GM04503 (cell line): ENCODE data around the gene SLC16A9.
"Not testable (repeated sequence)": the region's sequence is repeated elsewhere in the genome, so short reads cannot be mapped to it uniquely, and the experiment has no call there.

Experiments
- DNase-seq: peaks from one replicate; pipeline ENCODE4 v3.0.0-alpha.2; 2012; ENCODE audit warnings: low read depth

Gene SLC16A9, protein sequence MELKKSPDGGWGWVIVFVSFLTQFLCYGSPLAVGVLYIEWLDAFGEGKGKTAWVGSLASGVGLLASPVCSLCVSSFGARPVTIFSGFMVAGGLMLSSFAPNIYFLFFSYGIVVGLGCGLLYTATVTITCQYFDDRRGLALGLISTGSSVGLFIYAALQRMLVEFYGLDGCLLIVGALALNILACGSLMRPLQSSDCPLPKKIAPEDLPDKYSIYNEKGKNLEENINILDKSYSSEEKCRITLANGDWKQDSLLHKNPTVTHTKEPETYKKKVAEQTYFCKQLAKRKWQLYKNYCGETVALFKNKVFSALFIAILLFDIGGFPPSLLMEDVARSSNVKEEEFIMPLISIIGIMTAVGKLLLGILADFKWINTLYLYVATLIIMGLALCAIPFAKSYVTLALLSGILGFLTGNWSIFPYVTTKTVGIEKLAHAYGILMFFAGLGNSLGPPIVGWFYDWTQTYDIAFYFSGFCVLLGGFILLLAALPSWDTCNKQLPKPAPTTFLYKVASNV

DNA sequence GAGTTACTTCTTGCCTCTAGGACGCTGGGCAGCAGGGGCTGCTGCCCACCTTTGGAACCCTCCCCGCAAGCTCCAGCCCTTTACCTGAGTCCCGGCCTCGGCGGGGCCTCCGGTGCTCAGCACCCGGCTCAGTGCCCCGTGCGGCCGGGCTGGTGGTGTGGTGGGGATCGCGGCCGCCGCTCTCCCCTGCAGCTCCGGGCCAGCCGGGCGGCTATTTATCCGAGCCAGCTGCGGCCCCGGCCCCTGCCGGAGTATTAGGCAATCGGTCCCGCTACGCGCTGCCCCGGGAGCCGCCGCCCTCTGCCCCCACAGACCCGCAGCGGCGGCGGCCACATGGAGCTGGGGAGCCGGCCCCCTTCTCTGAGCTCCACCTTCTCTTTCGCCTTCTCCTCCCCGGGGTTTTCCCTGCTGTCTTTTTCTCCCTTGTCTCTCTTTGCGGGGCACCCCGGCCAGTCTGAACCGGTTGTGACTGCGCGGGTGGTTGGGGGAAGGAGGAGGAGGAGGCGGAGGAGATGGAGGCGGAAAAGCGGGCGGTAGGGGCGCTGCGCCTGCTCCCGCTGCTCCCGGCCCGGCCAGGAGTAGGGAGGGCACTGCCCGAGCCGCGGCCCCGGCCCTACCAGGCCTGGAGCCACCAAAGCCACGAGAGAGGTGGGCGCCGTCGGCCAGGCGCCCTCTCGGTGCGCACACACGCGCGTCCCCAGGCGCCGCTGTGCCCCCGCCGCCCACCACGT, at the start of gene SLC16A9:
SLC16A9 (minus strand) TSS at position 456 of the 731 bp plus-strand sequence. CDS start 25,559 bp downstream, outside the sequence.
- DNase-seq = no peak

- no peak for DNase-seq
These were observed 48.3 kb upstream of the SLC16A9 start for GRCh38 chr10:59757966-59758365.

GRCh38 chr10:59754951-59755350, 45.3 kb upstream of the SLC16A9 start:
- no peak for DNase-seq

GRCh38 chr10:59753267-59753666, 43.6 kb upstream of the SLC16A9 start, which contains the start of gene MRLN:
TSS of gene MRLN (minus strand) at chr10:59753455.
- no peak for DNase-seq

DNA sequence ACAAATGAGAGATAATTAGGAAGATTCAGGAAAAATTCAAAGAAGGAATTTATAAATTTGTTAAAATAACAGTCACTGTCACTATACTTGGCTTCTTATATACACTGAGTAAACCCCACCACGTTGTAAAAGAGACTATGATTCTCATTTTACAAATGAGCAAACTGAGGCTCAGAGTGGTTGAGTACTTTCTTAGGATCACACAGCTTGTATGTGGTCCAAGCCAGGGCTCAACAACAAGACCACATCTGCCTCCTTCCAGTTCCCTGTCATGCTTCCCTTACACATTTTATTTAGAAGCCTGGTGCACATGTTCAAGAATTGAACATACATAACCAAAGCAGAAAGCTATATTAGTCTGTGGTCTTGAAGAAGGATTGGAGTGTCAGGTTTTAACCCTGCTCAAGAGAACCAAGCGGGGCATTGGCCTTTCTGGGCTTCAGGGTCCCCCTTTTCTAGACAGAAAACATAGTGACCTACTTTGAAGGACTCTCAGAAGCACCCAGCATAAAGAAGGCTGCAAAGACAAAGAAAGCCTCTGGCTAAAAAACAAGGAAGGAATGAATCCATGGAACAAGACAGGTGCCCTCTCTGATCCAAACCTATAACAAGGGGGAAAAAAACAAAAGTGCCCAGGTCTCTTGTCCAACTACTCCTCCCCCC, 42.8 kb upstream of the SLC16A9 start:
- DNase-seq = no peak

DNA sequence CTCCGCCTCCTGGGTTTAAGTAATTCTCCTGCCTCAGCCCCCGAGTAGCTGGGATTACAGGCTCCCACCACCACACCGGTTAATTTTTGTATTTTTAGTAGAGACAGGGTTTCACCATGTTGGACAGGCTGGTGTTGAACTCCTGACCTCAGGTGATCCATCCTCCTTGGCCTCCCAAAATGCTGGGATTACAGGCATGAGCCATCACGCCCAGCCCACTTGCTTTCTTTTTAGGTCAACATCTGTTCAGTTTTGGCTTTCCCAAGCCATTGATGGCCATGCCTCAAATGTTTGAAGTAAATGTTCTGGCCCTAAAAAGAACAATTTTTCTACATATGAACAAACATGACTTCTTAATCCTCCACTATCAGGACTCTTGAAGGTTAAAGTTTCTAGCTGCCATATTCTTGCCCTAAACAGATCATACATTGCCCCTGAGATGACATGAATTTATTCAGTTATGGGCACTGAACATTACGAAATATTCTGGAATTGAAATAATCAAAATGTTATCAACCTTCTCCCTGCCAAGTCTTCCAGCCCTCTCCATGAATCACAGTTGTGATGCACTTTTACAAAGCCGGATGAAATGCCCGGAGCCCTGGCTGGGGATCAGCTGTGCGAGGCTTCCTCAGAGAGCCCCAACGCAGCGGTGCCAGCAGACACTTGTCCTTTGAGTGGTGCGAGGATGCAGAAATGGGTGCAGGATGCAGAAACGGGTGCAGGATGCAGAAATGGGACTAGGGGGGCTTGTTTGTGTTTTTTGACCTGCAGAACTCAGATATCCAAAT, 40.7 kb upstream of the SLC16A9 start:
- DNase-seq = no peak

GRCh38 chr10:59748834-59749233, 39.2 kb upstream of the SLC16A9 start:
- DNase-seq = no peak

- DNase-seq = no peak
These were observed 35.6 kb upstream of the SLC16A9 start for GRCh38 chr10:59745163-59745650.

DNA sequence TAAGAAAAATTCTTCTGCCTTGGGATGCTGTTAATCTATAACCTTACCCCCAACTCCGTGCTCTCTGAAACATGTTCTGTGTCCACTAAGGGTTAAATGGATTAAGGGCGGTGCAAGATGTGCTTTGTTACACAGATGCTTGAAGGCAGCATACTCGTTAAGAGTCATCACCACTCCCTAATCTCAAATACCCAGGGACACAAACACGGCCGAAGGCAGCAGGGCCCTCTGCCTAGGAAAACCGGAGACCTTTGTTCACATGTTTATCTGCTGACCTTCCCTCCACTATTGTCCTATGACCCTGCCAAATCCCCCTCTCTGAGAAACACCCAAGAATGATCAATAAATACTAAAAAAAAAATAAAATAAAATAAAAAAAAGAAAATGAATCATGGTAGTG, 35.1 kb upstream of the SLC16A9 start:
- not testable (repeated sequence) for DNase-seq

- not testable (repeated sequence) for DNase-seq
These were observed 34.5 kb upstream of the SLC16A9 start for GRCh38 chr10:59744156-59744555.

DNA sequence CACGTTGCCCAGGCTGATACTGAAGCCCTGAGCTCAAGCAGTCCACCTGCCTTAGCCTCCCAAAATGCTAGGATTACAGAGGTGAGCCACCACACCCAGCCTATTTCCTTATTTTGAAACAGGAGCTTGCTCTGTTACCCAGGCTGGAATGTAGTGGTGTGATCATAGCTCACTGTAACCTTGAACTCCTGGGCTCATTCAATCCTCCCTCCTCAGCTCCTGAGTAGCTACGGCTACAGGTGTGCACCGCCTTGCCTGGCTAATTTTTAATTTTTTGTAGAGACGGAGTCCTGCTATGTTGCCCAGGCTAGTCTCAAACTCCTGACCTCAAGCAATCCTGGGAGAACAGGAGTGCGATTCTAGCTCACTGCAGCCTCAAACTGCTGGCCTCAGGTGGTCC, 31.9 kb upstream of the SLC16A9 start:
- DNase-seq = no peak

DNA sequence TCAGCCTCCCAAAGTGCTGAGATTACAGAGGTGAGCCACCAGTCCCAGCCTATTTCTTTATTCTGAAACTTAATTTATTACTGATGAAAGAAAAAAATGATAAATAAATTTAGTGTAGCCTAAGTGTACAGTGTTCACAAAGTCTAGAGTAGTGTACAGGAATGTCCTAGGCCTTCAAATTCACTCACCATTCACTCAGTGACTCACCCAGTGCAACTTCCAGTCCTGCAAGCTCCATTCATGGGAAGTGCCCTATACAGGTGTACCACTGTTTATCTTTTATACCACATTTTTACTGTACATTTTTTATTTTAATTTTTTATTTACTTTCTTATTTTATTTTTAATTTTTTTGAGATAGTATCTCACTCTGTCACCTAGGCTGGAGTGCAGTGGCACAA, 31.4 kb upstream of the SLC16A9 start:
- no peak for DNase-seq

GRCh38 chr10:59736749-59737148, 27.1 kb upstream of the SLC16A9 start:
- no peak for DNase-seq

- no peak for DNase-seq
These were observed 25.6 kb upstream of the SLC16A9 start for GRCh38 chr10:59735296-59735695.

GRCh38 chr10:59734014-59734462, 24.4 kb upstream of the SLC16A9 start:
- no peak for DNase-seq

DNA sequence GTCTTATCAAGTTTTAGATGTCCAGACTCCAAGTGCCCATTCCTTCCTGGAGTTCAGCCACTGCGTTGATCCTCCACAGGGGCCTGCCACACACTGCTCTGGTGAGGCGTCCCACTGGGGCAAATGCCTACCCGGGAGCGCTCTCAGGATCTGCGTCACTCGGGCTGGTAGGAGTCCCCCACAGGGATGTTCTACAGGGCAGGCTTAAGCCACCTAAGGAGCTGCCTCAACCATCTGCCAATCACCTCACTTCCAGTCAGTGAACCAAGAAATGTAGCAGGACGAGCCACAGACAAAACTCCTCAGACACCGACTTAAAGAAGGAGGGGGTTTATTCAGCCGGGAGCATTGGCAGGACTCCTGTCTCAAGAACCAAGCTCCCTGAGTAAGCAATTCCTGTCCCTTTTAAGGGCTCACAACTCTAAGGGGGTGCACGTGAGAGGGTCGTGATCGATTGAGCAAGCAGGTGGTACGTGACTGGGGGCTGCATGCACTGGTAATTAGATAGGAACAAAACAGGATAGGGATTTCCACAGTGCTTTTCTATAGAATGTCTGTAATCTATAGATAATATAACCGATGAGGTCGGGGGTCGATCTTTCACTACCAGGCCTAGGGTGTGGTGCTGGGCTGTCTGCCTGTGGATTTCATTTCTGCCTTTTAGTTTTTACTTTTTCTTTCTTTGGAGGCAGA, 23.8 kb upstream of the SLC16A9 start:
- DNase-seq = not testable (repeated sequence)

DNA sequence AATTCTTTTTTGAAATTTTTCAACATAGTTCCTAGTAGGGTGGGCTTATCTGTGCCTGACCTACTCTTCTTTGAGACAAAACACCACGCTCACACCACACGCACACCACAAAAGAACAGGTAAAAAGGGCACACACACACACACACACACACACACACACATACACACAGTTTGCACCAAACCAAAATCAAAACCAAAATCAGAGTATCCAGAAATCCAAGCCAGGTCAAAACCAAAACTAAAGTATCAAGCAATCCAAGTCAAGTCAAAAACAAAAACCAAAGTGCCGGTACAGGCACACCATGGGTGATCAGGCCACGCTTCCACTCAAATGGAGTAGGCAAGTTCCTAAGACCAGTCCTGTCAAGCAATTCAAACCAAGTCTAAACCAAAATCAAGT, 23.2 kb upstream of the SLC16A9 start:
- DNase-seq = not testable (repeated sequence)

DNA sequence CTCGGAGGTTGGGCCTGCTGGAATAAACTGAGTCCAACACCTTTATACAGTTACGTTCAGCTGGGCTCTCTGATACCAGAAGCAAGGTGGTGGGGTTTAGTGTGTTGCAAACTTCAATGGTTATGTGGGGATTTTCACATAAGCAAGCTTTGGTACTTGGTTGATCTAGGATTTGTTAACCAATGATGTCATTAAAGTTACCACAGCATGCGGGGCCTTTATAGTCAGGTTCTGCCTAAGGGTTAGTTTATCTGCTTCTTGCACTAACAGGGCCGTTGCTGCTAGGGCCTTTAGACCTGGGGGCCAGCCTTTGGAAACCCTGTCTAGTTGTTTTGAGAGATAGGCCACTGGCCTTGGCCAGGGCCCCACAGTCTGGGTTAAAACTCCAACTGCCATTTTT, 19.5 kb upstream of the SLC16A9 start:
- DNase-seq = not testable (repeated sequence)

- no peak for DNase-seq
These were observed 14.7 kb upstream of the SLC16A9 start for GRCh38 chr10:59724098-59724938.

DNA sequence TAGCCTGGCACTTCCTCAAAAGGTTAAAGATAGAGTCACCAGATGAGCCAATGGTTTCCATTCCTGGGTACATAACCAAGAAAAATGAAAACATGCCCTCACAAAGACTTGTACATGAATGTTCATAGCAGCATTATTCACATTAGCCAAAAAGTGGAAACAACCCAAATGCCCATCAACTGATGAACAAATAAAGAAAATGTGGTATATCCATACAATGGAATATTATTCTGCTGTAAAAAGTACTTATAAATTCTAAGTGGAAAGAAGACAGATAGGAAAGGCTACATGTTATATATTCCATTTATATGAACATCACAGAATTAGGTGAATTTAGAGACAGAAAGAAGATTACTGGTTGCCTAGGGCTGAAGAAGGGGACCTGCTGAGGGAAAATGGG, 10.7 kb upstream of the SLC16A9 start:
- DNase-seq = no peak
